Hindlimb muscle (tissue), 1 donor: ENCODE measurements around the gene KRT4. TPM values are rescaled to one million over a fixed set of nuclear protein-coding genes. Genes with fewer than 3 reads are reported as not detected.
"Not testable (repeated sequence)": the region's sequence is repeated elsewhere in the genome, so short reads cannot be mapped to it uniquely, and the experiment has no call there.

Source experiments
- DNase-seq: peaks from one replicate; pipeline ENCODE4 v3.0.0-alpha.2; 2013
- polyA plus RNA-seq: library from polyadenylated mRNA; unstranded; fragments of 120-200 nt; gene quantifications from one replicate; pipeline ENCODE4 v1.2.1, GENCODE V29; 2013; ENCODE audit not compliant: insufficient read length

KRT4 gene
- polyA plus RNA-seq, 1 donor, result not detected

DNA sequence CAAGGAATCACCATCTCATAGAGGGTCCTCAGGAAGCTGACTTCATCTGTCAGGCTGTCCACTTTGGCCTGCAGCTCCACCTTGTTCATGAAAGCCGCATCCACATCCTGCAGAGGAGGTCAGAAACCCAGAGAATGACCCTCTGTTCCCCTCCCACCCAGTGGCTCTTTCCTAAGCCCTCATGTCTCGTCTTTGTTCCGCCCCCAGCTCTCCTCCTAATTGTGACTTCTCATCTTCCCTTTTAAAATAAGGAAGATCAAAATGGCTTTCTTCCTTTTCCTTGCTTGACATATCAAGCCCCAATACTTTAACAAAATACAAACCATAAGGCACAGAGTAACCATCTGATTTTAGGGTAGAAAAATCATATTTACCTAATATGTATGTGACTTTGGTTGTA, 41.1 kb downstream of the KRT4 start:
- no peak for DNase-seq

DNA sequence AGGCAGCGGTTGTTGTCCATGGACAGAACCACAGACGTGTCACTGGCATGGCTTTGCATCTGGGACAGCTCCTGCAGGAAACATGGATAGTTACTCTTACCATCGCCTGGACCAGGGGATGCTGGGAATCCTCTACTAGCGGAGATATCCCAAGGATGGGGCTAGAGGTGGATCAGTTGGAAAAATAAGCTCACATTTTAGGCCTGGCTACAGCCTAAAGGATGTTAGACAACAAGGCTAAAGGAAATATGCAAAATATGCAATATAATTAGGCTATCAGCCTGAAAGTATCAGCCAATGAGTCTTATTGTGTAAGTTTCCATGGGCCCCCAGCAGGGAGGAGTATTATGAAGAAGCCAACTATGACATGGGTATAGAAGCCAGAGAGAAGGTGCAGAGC, 41.7 kb downstream of the KRT4 start:
- no peak for DNase-seq

DNA sequence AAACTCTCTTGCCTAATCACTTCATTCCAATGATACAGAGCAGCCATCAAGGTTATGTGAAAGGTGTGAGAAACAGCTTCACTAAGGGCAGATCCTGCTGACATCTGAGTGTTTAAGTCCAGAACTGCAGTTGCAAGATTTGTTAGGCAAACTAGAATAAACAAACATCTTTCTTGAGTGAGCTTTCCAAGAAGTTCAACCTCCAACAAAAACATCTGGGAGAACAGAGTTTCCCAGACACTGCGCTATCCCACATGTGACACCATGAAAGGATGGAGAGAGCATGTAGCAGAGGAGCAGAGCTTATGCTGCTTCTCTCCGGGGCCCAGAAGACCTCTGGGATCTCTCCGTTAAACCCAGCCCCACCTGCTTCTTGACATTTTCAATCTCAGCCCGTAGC, 42.4 kb downstream of the KRT4 start:
- DNase-seq, result no peak

DNA sequence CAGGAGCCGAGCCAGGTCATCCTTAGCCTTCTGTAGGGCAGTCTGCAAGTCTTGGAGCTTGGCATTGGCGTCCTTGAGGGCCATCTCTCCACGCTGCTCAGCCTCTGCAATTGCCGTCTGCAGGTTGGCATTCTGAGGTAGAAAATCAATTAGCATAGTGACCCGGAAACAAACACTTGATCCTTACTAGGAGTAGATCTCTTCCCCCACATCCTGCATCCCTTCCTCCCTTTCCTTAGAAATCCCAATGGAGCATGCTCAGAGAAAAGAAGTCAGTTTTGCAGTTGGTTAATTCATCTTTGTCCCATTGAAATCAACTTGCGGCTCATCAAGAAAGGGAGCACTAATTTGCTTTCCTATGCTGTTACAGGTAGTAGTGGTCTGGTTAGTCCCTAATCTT, 42.8 kb downstream of the KRT4 start:
- no peak for DNase-seq

DNA sequence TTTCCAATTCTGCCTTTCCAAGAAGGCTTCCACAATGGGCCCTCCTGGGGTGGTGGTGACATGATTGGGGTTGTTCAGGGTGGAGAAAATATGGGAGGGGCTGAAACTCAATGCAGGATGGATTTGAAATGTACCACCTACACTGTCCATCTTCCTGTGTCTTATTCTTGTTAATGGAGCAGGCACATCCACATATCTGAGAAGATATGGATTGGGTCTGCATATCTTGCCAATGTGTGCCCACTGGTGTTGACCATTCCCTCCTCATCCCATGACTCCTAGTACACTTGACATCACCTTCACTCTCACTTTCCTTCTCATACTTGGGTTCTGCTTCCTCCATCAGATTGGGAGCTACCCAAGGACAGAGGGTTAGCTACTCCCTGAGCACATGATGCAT, 44.0 kb downstream of the KRT4 start:
- DNase-seq, result no peak

DNA sequence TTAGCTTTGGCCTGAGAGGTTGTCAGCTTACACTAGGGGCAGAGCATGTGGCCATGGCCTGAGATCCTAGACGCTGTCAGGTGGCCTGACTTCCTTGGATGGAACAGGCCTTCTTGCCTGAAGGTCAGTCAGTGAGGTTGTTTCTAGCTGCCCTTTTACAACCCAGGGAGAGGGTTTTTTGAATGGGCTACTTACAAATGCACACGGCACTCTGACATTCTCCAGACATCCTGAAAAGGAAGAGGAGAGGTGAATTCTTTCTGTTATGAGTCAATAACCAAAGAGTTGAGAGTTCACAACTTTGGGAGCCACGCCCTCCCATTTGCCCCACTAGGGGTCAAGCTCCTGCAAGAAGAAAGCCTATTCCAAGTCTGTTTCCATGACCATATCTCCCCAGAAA, 44.6 kb downstream of the KRT4 start:
- no peak for DNase-seq

DNA sequence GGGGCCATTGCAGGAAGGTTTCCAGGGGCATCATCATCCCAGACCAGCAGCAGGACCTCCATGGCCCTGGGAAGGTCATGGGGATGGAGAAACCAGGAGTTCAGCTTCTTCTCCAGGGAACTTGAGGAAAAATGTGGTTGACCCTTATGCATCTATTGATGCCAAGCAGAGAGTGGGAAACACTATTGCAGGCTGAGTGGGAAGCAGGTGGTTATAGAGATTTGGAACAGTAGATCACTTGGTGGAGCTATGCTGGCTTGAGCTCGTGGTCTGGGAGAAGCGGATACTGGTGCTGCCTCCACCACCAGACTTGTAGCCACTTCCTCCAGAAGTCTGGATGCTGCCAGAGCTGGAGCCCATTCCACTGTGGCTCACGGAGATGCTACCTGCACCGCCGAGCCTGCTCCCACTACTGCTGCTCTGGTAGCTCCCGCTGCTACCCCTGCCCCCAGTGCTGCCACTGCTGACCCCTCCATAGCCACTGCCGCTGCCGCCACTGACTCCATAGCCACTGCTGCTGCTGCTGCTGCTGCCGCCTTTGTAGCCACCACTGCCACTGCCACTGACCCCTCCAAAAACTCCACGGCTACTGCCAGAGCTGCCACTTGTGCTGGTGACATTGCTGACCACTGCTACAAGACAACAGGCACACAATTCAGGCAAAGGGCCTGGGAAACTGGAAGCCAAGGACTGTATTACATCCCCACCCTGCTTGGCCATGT, 45.3 kb downstream of the KRT4 start:
- DNase-seq, result no peak

DNA sequence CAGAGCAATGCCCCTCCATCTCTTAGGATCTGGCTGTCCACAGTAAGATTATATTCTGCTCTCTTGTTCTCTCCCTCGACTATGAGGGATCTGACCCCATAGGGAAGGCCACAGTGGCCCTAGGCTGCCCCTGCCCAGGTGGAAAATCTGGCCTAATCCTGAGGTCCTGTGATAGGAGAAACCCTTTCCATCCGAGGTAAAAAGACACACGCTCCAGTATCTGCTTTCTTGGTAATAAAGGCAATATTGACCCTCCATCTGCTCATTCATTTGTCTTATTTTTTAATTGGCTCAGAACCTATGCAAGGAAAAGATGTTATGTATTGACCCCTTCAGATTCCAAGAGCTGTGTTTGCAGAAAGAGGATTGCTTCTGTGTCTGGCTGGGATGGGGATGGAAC, 46.5 kb downstream of the KRT4 start:
- no peak for DNase-seq

DNA sequence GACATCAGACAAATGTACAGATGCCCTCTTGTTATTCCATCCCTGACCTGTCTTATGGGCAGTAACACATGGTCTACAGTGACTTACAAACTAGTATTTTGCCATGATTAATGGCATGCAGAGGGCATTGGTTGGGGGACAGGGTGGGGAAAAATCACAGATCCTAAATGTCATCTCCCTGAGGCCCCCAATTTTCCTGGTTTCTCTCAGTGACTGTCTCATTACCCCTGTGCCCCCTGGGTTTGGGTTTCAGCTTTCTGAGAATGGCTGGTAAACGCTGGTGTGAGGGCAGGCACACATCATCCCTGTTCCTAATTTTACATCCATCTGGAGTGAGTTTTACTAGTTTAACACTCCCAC, 46.9 kb downstream of the KRT4 start:
- no peak for DNase-seq

DNA sequence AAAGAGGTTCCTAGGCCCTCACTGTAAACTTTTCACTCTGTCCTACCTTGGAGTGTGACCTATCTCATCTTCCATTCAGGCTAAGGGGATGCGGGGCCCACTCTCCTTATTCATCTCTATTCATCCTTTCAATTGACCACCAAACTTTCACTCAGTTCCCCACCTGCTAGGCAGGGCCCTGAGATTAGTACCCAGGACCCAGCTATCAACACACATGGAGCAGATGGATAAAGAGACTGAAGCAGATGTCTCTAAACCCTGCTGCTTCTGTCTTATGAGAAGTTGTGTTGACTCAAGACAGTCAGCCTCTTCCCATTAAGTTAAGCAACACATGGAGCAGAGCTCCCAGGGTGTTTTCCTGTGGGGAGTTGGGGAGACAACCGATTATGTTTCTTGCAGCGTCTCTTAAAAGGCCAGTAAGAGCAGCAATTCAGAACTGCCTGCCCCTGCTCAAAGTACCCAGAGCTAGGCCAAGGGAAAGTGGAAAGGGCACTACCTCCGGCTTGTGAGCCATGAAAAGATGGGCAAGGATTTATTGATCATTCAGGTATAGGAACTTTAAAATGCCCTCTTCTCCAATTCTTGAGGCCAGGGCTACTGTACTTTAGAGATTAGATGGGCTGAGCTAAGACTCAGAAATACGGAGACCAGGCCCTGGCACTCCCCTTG, 47.4 kb downstream of the KRT4 start:
- DNase-seq, result no peak

DNA sequence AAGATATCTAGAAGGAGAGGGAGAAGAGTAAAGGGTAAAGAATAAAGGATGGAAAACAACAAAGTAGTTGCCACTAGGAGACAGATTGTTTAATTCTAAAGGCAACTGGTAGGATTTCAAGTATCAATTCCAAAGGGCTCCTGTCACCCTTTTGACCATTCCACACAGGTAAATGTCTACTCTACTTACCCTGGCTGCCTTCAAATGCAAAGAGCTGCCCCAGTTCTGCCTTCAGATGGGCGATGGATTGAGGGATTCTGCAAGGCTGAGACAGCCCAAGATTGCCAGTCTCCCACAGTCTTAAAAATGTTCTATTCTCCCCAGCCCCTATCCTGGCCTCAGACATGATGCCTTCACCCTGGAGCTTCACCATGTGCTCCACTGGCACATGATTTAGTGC, 48.2 kb downstream of the KRT4 start:
- DNase-seq, result no peak

DNA sequence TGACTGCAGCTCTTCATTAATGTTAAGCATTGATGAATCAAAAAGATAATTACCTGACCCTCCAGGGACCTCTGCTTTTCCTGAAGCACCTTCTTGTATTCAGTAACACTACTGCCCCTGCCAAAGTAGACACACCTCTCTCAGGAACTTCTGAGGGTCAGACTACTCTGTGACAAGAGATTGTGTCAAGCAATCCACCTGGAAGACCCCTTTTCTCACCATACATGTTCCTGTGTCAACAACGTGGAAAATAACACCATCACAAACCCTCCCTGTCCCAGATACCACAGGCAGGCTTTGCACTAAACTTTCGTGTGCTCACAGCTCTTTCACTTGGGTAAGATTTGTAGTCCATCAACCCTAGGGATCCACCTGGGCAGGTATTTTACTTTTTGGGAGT, 49.9 kb downstream of the KRT4 start:
- DNase-seq, result no peak

DNA sequence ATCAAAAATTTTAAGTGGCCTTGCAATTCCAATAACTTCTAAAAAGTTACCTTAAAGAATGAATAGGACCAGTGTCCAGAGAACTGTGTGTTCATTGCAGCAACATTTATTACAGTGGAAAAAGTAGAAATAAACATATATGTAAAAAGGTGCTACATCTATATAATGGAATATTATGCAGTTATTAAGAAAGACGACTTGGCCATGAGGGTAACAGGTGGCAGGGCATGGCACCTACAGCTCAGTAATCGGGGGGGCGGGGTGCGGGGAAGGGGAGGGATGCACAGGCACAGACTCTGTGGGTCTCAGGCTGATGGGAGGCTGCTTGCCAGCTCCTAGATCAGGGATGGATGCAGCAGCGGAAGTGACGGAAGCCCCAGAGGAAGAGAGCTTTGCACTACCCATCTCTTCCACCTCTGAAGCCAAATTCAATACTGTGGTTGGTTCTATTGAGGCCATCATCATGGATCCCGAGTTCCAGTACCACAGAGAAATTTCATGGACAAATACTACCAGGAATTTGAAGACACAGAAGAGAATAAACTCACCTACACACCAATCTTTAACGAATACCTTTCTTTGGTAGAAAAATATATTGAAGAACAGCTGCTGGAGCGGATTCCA, 50.8 kb downstream of the KRT4 start:
- DNase-seq, result no peak

DNA sequence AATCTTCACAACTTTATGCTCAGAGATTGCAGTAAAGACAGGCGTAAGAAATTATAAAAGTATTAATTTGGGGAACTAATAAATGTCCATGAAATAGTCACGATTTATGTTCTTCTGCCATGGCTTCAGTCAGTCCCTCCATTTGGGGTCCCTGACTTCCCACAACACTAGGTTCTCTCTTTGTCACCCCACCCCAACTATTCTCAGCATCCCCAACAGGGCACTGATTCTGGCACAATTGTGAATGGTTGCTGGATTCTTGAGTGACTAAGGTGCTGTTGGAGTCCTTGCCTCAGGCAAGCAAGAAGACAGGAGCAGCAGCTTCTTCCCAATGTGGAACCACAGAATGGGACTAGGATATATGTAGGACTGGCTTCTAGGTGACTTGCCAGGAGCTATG, 52.1 kb downstream of the KRT4 start:
- no peak for DNase-seq

DNA sequence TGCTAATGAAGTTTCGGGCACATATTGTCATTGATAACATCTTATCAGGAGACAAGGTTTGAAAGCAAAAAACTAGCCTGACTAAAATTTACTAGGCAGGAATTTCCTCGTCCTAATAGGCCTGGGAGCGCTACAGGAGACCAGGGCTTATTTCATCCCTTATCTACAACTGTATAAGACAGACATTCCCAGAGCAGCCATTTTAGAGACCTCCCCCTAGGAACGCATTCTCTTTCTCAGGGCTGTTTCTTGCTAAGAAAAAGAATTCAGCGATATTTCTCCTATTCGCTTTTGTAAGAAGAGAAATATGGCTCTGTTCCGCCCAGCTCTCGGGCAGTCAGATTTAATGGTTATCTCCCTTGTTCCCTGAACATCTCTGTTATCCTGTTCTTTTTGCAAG, 52.7 kb downstream of the KRT4 start:
- not testable (repeated sequence) for DNase-seq

DNA sequence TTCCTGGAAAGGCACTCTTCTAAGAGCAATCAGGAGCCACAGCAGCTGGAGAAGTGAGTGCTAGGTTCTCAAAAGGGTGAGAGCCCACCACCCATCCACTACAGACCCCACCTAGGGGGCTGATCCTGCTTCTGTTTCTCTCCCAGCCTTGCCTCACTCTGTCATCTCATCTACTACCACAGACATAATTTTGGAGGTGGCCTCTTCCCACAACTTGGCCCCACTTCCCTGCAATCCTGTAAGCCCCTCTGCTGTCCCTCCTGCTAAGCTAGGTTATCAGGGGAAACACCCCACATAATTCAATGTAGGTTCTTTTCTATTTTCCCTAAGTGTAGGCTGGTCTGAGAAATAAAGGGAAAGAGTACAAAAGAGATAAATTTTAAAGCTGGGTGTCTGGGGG, 53.3 kb downstream of the KRT4 start:
- DNase-seq, result no peak

DNA sequence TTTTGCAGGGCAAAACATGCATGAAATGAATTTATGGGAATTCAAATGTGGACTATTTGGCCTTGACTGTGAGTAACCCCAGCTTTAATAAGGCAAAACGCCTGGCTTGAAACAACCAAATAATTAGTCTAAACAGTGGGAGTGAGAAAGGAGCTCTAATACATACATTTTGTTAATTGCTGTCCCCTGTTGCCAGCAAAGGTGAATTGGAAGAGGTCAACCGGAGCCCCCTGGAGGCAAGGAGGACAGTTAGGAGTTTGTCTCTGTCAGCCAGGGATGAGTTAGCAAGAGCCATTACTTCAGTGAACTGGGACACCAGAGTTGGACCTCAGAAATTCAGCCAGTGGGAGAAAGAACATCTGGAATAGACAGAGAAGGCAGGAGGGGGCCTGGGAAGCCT, 54.2 kb downstream of the KRT4 start:
- DNase-seq, result no peak

DNA sequence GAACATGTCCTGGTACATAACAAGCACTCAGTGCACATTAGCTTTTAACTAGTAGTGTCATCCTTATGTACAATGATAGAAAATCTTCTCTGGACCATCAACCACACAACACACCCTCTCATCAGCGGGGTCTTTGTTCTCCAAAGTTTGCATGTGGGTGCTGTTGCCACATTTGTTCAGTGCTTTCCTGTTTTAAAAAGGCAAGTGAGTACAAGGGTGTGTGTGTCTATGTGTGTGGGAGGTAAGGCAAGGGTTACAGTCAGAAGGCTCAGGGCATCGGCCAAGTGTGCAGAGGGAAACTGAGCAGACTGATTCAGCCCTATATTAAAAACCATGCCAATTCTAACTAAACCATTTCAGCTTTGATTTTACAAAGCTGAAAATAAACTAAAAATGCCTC, 54.7 kb downstream of the KRT4 start:
- no peak for DNase-seq

DNA sequence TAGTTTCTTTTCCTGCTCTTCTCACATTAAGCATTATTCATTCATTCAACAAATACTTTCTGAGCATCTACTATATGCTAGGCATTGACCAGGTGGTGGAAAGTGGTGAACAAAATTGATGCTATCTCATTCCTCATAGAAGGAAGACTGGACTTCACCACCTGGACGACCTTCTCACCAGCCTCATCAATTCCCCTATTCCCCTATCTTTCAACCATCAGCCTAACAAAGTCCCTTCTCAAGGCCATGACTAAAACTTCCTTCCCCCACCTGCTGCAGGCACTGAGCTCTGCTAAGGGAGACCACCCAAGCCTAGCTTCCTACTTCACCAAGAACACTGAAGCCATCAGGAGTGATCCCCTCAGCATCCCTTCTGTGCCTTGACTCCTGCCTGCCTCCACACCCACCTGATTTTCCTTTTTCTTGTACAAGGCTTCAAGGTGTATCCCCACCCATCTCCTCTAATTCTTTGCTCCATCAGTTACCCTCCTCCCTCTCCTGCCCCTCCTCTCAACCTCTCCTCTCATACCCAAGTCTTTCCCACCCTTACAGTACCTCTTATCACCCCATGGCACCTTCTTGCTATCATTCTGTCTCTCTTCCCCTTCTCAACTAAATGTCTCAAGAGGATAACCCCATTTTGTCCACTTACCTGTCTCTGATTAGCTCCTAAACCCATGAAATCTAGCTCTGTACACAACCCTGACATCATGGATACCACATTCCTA, 56.3 kb downstream of the KRT4 start:
- no peak for DNase-seq
